HG02981 (cell line): ENCODE results near the gene CNTN4.

Source experiments
- ATAC-seq: cut with Tn5 transposase; IDR thresholded peaks from one replicate; pipeline ENCODE4 v1.9.1; 2021; ENCODE audit warnings: mild to moderate bottlenecking, moderate library complexity; ENCODE audit not compliant: unreplicated experiment

CNTN4 gene

GRCh38 chr3:2661078-2661477 is 562.4 kb downstream of the CNTN4 start:
- no peak for ATAC-seq

GRCh38 chr3:2677501-2677900 is 578.8 kb downstream of the CNTN4 start:
- ATAC-seq = no peak

DNA sequence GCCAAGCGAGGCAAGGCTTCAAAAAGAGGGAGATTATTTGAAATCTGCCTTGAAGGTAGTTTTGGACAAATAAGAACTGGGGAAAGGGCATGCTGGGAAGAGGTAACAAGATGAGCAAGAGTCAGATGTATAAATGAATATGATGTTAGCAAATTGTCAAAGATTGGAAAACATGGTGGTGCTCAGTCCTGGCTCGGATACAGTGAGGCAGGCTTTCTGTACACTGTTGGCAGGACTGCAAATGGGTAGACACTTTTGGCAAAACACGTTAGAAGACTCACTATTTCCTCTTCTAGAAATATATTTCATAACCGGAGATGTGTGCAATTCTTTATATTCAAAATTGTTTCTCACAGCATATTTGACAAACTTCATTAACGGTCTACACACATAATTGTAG is 581.6 kb downstream of the CNTN4 start:
- ATAC-seq = no peak

DNA sequence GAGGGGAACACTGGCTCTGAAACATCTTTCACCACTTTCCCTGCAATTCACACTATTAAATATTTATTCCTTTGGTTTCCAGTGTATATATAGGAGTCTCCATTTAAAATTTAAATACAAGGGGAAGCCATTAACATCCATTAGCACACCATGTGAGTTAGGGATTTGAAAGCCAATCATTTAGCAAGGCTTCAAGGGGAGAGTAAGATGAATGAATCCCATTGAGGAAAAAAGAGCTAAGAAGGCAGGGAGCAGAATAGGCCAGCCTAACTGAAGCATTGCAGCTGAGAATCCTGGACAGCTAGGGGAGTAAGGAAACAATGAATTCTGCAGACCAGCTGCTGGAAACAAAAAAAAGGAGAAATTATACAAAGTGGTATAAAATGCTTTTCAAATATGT is 585.4 kb downstream of the CNTN4 start:
- no peak for ATAC-seq

- no peak for ATAC-seq
These were observed 588.3 kb downstream of the CNTN4 start for GRCh38 chr3:2686816-2687502.

GRCh38 chr3:2697589-2697988 is 598.9 kb downstream of the CNTN4 start:
- no peak for ATAC-seq

GRCh38 chr3:2701471-2701870 is 602.8 kb downstream of the CNTN4 start:
- ATAC-seq = no peak

DNA sequence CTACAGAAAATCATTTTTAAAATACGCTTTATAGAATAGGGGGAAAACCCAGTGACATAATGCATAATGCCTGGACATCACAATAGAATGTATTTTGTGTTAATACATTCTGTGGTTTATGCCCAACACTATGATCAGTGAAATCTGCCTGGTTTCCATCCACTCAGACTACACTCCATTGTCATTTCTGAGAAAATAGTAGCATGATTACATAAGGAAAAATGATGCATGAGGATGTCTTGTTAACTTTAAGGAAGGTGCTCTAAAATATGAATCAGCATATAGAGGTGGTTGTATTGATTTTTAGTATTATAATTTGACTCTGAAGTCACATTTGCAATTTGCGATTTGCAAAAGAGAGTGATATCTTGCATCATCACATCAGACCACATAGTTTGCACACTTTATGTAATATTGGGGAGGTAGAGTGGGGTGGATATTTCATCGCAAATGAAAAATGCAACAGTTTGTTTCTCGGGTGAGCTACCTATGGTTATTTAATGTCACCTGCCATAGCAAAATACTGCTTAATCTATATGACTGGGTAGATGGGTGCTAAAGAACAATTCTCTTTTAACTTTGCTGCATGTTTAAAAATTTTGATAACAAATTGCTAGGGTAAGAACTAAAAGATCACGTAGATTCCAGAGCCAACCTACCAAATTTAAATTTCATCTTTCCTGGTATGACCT is 607.6 kb downstream of the CNTN4 start:
- no peak for ATAC-seq

GRCh38 chr3:2706836-2707210 is 608.2 kb downstream of the CNTN4 start:
- no peak for ATAC-seq

DNA sequence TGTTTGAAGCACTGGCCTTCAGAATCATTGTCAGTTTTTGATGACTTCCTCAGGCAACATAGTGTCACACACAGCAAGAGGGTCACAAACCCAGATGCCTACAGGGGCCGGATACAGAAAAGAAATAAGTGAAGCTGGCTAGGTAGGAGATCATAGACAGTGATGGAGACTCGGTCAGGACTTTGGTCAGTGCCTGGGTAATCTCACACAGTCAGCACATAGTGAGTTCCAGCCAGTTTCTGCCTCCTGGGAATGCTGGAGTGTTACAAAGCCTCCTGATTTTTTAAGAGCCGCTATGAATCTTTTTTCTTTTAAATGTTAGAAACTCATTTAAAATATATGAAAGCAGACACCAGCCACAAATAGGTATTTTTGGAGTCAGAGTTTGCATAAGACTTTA is 612.4 kb downstream of the CNTN4 start:
- ATAC-seq = no peak

DNA sequence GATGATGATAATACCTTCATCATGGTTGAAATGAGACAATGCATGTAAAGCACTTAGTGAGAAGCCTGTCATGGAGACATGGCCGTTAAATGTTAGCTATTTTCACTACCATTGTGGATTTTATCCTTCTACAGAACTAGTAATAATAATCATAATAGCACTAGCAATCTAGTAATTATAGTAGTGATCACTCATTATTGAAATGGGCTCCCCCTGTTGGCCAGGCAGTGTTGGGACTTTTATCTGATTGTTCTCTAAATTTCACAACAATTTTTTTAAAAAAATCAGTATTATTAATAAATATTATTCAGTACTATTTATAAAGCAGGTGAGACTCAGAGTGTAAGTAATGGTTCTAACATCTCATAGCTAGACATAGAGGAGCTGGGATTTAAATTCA is 615.3 kb downstream of the CNTN4 start:
- ATAC-seq = no peak

DNA sequence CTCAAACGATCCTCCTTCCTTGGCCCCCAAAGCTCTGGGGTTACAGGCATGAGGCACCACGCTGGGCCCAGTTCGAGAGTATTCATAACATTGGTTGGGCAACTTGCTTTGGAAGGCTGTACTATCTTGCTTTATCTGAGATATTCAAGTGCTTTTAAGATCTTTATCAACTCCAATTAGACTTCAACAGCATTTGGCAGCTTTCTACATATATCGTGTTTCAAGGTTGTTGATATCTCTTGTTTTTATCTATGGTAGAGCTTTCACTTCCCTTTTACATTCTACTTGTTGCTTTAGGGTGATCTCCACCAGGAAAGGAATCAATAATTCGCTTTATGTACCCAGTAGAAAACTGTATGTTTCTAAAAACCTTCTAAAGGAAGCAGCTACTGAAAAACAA is 616.2 kb downstream of the CNTN4 start:
- ATAC-seq = no peak

GRCh38 chr3:2727101-2727500 is 628.4 kb downstream of the CNTN4 start:
- ATAC-seq = no peak

GRCh38 chr3:2727610-2728318 is 629.1 kb downstream of the CNTN4 start:
- no peak for ATAC-seq

GRCh38 chr3:2731843-2732242 is 633.2 kb downstream of the CNTN4 start:
- ATAC-seq = no peak

- no peak for ATAC-seq
These were observed 636.8 kb downstream of the CNTN4 start for GRCh38 chr3:2735392-2735894.

DNA sequence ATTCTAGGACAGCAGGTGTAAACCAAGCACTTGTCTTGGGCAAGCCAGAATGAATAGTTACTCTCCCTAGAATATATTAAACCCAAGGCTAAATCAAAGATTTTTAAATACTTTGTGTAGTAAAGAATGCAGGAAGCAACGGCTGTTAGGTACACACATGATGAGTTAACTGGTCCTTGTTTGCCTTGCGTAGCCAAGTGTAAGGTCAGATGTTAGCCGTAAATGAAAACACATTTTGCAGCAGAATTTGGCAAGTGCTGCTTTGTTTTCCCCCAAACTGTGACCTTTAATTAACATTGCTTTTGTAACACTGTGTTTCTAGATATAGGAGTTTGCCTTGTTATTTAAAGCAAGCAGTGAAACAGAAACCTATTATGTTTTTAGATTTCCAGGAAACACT is 642.9 kb downstream of the CNTN4 start:
- no peak for ATAC-seq

DNA sequence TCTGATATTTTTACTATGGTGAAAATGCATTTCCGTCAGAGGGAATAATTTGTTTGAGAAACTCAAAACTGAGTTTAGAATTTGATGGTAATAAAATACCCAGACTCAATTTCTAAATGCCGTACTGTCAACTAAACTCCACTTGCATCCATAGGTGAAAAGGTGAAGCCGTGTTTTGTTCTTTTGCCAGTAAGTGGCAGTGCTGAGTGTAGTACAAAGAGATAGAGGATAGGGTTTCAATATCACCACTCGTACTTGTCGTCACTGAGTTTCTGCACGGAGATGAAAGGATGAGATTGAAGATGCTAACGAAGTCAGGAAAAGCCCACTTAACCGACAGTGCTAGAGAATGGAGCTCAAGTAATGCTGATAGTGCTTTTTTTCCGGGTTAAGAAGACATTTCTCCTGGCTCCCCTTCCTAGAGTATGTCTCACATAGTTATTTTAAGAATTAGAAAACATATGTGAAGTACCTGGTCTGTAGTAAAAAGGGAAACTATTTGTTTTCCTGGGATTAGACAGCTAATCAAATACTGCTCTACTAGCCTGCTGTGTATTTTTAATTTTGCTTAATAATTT is 666.4 kb downstream of the CNTN4 start:
- ATAC-seq = peak; percentile 86

- peak; percentile 18 for ATAC-seq
These were observed 671.8 kb downstream of the CNTN4 start for GRCh38 chr3:2770451-2770850.

DNA sequence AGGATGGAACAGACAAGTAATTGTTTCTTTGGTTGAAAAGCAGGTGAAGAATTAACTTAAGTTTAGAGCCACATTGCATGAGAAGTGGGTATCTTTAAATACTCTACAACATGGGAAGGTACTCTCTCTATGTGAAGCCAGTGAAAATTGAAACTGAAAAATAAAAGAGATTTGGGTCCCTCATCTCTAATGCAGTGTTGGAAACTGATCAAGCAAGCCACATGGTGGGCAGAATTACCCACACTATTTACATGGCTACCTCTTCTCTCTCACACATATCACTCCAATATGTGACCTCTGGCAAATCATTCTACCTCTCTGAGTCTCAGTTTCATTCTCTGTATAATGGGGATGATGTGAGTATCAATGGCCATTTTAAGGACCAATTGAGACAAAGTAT is 672.5 kb downstream of the CNTN4 start:
- peak; percentile 92 for ATAC-seq

- ATAC-seq = no peak
These were observed 673.1 kb downstream of the CNTN4 start for GRCh38 chr3:2771741-2772140.

DNA sequence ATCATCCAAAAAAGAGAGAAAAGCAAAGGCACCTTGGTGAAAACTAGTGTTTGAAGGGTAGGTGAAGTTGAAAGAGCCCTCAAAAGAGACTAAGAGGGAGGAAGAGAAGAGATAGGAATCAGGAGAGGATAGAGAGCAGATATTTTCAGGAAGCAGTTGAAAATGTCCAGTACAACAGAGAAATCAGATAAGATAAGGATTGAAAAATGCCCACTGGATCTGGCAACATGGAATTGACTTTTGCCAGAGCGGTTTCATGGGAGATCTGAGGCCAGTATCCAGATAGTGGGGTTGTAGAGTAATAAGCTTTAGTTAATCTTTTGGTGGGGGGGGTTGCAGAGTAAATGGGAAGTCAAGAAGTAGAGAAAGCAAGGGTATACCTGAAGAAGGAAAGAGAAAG is 674.1 kb downstream of the CNTN4 start:
- no peak for ATAC-seq
